Epithelial cell of esophagus (primary cell): ENCODE results near the gene FCMR.

Experiments used
- DNase-seq: peaks from one replicate; pipeline ENCODE4 v3.0.0; 2010; ENCODE audit warnings: low read depth
- H3K4me3 ChIP-seq: 2 replicates; pipeline ENCODE4 v1.5.1; 2011; ENCODE audit warnings: mild to moderate bottlenecking, low read length, control low read depth
- TF ChIP-seq, protein P1 (sequence below): IDR thresholded peaks from 2 replicates; pipeline ENCODE4 v1.5.1; 2011; ENCODE audit warnings: low read depth, mild to moderate bottlenecking, low read length, control low read depth, inconsistent platforms; ENCODE audit not compliant: insufficient read depth; ENCODE audit errors: missing control alignments

Gene FCMR

DNA sequence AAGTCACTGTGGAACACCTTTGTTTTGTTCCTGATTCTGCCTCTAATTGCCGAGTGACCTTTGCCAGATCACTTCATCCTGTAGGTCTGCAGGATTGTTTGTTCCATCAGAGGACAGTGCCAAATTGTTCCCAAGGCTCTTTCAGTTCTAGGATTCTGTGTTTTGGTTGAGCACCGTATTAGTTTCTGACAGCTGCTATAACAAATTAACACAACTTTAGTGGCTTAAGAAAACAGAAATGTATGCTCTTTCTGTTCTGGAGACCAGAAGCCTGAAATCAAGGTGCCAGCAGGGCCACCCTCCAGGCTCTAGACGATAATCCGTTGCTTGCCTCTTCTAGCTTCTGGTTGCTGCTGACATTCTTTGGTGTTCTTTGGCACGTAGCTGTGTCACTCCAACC, 27.9 kb upstream of the FCMR start:
- TF ChIP-seq, protein P1, sequence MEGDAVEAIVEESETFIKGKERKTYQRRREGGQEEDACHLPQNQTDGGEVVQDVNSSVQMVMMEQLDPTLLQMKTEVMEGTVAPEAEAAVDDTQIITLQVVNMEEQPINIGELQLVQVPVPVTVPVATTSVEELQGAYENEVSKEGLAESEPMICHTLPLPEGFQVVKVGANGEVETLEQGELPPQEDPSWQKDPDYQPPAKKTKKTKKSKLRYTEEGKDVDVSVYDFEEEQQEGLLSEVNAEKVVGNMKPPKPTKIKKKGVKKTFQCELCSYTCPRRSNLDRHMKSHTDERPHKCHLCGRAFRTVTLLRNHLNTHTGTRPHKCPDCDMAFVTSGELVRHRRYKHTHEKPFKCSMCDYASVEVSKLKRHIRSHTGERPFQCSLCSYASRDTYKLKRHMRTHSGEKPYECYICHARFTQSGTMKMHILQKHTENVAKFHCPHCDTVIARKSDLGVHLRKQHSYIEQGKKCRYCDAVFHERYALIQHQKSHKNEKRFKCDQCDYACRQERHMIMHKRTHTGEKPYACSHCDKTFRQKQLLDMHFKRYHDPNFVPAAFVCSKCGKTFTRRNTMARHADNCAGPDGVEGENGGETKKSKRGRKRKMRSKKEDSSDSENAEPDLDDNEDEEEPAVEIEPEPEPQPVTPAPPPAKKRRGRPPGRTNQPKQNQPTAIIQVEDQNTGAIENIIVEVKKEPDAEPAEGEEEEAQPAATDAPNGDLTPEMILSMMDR, result no peak
- no peak for DNase-seq
- H3K4me3 ChIP-seq, result no peak overlapping the region

DNA sequence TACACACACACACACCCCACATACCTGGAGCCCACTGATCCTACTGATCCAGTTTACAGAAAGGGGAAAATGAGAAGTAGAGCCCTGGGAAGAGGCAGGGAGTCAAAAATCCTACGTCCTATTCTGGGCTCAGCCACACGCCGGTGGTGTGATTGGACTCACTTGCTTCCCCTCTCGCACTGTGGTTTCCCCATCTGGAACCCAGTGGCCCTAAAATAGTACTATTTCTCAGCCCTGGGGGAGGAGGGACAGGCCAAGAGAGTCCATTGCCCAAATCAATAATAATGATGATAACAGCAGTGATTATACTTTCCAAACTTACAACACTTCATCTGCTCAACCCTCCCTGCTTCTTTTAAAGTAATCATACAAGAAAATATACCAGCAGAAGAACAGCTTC, 27.5 kb upstream of the FCMR start:
- TF ChIP-seq, protein P1, result no peak
- no peak overlapping the region for H3K4me3 ChIP-seq
- no peak for DNase-seq

DNA sequence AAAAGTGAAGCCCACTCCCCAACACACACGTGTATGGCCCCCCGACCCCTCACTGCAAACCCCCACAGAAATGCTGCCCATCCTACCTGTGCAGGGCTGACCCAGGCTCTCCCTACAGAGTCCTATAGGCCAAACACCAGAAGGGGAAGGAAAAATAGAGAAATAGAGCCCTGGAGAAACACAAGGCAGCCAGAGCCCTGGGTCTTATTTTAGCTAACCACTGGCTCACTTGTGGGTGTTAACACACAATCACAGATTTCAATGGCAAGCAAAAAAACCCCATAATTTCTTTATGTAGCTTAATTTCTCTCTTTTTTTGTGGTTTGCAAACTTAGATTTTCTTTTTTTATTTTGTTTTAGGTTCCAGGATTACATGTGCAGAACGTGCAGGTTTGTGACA, 25.5 kb upstream of the FCMR start:
- H3K4me3 ChIP-seq, result no peak overlapping the region
- no peak for DNase-seq
- TF ChIP-seq, protein P1, result no peak

DNA sequence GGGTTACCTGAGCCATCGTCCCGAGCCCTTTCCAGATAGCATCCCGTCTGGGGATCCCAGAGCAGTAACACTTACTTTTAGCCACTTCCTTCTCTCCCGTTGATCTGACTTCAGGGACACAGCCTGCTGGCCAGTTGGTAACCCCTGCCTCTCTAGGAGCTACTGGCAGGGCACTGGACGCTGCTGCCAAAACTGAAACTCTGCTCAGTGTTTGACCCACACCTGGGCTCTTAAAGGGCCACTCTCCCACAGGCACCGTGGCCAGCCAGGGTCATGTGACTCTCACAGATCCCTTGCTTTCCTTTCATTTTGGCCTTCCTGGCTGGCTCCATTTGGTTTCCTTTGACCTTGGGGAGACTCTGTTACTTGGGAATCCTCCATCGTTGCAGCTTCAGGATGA, 24.5 kb upstream of the FCMR start, which contains the start of gene PIGR:
TSS of gene PIGR (minus strand) at position 206 of the 400 bp plus-strand sequence. CDS start 5,935 bp downstream, outside the sequence.
- no peak for DNase-seq
- H3K4me3 ChIP-seq, result no peak within 1 kb of the TSS
- TF ChIP-seq, protein P1, result no peak

DNA sequence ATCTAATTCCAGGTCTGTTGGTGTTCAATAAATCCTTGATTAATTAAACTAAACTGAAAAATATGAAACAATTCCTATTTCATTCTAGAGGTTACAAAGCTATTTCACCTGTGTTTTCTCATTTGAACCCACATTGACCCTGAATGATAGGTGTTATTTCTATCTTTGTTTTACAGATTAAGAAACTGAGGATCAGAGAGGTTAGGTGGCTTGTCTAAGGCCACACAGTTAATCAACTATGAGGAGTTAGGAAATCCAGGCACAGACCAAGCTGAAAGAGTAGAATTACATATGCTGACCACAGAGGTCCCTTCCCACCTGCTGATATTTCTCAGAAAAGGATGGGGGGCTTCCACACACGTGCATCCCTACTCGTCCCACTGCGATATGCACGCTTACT, 24.0 kb upstream of the FCMR start:
- TF ChIP-seq, protein P1, result no peak
- no peak overlapping the region for H3K4me3 ChIP-seq
- no peak for DNase-seq

DNA sequence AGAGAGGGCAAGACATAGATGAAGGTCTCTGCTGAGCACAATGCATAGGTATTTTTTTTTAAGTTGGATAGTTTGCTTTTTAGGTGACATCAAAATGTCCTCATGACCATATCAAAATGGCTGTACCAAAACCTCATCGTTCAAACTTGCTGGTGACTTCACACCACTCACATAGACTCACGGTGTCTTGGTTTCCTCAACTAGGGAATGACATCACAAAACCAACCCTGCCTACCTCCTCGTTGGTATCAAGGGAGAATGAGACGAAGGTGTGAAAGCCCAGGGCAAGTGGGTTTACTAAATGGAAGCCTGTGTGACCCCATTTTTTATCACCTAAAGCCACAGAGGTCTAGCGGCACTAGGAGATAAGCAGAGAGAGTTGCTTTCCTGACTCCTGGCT, 23.0 kb upstream of the FCMR start:
- no peak overlapping the region for H3K4me3 ChIP-seq
- DNase-seq, result no peak
- TF ChIP-seq, protein P1, result no peak

DNA sequence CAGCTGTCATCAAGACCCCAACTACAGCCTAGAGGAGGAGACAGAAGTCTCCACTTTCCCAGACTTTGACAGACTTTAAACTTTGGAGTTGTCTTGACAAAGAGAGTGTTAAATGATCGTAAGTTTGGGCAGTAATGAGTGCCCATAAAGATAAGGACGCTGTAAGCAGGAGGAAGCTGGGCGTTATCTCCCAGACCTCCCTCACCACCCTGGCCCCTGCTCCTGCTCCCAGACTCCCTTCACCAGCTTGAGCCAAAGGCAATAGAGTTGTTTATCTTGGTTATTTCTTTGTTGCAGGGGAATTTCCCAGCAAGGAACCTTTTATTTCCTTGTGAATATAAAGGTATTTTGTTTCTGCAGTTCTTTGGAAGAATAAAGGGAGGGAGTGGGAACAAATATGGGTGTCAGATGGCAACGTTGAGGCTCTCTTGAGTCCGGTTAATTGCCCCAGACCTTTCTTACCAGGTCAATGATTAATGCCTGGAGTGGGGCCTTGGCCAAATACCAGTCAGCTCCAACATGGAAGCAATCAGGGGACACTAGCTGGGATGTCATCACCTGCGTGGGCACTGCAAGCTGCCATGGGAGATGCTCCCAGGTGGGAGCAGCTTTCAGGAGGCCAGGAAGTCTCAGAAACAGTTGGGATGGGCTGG, 20.2 kb upstream of the FCMR start:
- TF ChIP-seq, protein P1, result no peak
- no peak for DNase-seq
- H3K4me3 ChIP-seq, result no peak overlapping the region
